SHP77 treated with DMSO at 0.1 percent for 48 hours (cell line): ENCODE data around the gene CENPP.
"Not testable (repeated sequence)": the region's sequence is repeated elsewhere in the genome, so short reads cannot be mapped to it uniquely, and the experiment has no call there.

ENCODE experiments used
- DNase-seq: peaks from one replicate; lab custom pipeline; 2025; lab: John Stamatoyannopoulos, UW

CENPP gene

DNA sequence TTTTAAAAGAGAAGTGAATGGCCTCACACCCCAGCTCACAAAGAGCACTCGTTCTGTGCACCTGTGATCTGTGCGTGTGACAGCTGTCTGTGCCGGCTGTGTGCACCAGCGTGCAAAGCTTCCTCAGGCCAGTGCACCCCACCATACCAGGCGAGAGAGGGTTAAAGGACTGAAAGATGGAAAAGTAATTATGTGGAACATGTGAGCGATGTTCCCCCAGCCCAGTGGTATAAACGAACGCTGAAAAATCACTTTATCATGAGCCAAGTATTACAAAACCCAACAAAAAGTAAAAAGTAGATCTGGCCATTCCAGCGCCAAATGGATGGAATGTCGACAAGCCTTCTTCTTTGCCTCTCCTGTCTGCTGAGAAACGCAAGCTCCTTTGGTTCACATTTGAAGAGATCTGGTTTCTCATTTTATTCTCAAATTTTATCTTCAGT lies 290.5 kb downstream of the CENPP start:
- no peak for DNase-seq

- no peak for DNase-seq
These were observed 290.9 kb downstream of the CENPP start for GRCh38 chr9:92616655-92617111.

DNA sequence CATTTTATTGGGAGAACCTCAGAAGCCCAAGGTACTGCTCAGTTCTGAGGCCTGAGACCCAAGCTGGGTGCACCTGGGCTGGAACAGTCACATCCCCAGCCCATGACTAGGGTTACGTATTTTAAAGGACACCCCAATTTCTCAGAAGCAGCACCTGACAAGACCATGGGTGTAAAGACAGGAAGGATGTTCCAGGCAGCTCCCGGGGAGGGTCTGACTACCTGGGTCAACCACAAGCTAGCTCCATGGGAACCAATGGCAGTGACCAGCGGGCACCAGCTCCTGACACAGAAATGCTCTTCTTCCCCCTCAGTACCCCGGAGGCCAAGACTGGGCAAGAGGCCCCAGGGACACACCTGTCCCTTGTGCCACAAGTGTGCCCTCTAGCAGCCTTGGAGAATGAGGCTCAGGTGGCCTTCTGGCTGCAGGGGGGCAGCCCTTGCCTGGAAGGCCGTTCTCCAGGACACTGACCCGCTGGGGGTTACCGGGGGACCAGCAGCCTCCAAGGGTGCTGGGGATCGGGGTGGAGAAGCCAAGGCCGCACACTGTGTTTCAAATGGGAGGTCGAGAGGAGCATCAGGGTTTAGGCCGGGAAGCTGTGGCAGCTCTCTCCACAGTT lies 291.6 kb downstream of the CENPP start:
- DNase-seq = no peak

GRCh38 chr9:92617951-92618510 lies 292.3 kb downstream of the CENPP start:
- no peak for DNase-seq

- no peak for DNase-seq
These were observed 293.0 kb downstream of the CENPP start for GRCh38 chr9:92618633-92619225.

DNA sequence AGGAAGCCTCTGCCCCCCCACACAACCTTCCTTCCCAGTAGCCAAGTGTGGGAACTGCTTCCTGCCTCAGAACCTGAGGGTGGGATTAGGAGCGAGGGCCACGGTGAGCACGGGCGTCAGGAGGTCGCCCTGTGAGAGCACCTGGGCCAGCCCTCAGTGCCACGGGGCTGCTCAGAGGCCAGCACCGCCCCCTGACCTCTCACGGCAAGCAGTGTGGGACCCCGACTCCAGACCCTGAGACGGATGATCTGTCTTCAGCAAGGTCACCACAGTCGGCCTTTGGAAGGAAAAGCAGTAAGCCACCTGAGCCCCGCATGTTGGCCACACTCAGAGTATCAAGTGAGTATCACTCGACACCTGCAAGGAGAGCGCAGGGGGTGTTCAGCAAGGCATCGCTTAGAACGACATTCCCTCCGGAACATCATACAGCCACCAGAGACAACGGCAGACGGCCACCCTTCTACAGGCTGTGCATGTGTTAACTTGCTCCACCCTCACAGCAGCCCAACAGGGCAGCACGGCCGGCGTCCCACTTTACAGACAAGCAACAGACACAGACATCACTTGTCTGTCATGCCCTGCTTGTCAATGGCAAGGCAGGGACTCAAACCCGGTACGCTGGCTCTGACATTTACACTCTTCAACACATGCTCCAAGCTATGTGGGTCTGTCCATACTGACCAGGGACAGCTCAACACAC lies 294.0 kb downstream of the CENPP start:
- DNase-seq = no peak

- no peak for DNase-seq
These were observed 295.1 kb downstream of the CENPP start for GRCh38 chr9:92620845-92621244.

DNA sequence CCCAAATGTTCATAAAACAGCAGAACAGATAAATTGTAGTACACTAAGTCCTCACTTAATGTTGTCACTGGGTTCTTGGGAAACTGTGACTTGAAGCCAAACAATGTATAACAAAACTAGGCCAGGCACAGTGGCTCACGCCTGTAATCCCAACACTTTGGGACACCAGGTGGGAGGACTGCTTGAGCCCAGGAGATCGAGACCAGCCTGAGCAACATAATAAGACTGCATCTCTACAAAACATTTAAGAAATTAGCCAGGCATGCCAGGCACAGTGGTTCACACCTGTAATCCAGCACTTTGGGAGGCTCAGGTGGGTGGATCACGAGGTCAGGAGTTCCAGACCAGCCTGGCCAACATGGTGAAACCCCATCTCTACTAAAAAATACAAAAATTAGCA lies 298.2 kb downstream of the CENPP start:
- DNase-seq = not testable (repeated sequence)

- no peak for DNase-seq
These were observed 300.7 kb downstream of the CENPP start for GRCh38 chr9:92626484-92626883.

GRCh38 chr9:92627651-92628050 lies 301.9 kb downstream of the CENPP start:
- DNase-seq = no peak

GRCh38 chr9:92631452-92632343 lies 305.9 kb downstream of the CENPP start:
- DNase-seq = no peak

DNA sequence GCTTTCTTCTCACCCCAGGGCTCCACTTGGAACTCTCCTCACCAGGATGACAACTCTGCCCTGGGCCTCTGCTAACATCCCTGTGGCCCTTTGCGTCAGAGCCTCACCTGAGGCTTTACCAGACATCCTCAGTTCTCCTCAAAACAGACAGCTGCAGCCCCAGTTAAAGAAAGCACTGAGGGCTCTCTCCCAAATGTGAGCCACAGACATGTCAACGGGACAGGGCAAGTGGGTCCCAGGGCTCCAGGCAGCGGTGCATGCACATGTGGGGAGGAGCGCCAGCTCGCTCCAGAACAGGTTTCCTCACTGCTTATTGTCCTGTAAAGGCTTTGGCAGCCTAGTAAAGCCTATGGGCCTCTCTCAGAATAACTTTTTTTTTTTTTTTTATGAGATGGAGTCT lies 306.9 kb downstream of the CENPP start:
- DNase-seq = no peak

DNA sequence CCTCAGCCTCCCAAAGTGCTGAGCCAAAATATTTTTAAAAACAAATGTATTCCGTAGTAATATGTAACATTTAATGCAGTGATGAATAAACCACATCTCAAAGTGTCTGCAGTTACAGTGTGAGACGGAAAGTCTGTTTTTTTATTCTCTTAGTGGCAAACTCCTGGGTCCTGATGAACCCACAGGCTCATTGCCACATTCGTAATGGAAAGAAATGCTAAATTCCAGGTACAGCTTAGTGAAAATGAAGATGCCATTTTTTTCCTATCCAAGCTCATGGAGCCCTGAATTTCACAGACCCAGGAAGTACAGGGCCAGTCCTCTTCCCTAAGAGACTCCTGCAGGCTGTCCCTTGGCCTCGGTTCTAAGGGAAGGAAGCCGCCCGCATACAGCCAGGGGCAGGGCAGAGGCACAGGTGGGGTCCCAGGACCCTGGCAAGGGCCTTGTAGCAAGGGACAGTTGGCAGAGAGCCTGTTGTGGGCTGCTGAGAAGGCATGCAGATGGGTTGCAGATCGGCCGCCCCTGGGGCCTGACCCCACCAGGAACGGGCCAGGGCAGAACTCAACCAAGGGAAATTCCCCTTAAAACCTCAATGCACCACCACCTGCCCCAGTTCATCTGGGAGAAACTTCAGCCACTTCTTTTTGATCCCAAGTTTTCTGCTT lies 308.0 kb downstream of the CENPP start:
- DNase-seq = no peak

DNA sequence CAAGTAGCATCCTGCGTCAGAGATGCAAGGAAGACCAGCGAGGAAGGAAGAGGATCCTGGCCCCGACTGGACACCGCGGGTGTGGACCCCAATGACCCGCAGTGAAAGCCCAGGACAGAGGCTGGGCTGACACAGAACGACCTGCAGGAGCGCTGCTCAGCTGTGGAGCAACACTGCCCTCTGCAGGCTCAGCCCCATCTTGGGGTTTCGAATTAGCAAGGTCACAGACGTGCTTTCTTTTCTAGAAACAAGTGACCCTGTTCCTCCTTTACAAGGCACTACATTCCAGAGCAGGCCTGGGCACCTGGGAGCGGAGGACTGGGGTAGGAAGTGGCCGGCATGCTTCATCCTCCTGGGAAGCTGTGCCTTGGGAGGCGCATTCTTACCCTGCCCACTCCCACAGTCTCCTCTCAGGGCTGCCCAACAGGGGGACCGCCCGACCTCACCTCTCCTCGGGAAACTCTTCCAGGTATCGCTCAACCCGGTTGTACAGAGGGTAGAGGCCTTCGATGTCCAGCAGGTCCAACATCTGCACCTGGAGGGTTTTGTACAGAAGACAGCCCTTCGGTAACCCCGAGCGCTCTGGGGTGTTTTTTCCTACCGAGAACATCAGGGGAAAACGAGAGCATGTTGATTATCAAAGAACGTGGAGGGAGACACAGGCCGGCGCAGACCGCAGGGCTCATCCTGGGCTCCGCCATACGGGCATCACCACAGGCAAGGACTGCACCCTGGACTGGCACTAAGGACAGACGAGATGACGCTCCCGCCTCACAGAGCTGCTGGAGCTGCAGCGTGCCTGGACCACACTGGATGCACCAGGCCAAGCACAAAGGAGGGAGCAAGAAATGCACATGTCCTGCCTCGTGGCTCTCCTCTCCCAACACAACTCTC lies 309.2 kb downstream of the CENPP start:
- DNase-seq = no peak

DNA sequence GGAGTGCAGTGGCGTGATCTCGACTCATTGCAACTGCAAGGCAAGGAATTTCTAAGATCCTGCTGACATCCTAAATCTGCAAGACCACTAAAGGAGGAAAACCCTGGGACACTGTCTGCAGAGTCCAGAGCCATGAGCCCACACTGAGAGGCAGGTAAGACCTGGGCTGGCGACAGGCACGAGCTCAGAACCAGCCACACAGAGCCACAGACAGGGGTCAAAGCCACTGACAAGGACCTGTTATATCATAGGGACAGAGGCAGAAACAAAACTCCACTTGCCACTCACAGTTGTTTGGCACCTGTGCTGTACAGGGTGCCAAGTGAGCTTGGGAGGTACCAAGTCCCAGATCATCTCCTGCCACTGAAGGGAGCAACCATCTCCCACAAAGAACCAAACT lies 310.0 kb downstream of the CENPP start:
- no peak for DNase-seq

DNA sequence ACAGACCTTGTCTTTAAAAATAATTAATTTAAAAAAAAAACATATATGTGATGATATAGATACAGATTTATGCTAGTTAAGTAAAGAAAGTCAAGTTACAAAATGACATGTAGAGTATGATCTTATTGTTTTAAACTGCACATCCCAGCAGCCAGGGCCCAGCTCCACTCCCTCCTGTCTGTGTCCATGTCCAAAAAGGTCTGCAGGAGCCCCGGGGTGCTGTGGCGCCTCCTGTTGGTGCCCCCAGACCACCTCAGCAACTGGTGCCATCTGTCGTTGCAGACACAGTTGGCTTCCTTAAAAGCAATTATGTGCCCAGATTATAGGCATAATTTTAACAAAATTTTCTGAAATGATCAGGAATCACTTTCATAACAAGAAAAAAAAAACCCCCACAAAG lies 310.9 kb downstream of the CENPP start:
- DNase-seq = no peak

DNA sequence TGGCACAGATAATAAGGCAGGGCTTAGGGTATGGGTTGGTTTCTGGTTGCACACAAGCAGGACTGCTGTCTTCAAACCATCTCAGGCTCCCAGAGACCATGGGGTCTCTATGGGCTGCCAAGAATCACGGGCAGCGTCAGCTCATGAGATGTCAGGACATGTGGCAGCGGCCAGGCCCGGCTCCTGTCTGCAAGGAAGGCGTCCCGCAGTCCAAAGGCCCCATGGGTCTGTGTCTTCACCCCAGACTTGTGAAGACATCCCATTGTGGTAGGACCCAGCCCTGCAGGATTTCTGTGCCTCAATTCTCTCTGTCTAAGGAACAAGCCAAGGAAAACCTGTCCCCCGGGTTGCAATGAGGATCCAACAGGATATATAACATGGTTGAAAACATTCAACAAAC lies 311.6 kb downstream of the CENPP start:
- DNase-seq = no peak

GRCh38 chr9:92637886-92638620 lies 312.3 kb downstream of the CENPP start:
- no peak for DNase-seq

GRCh38 chr9:92638621-92639101 lies 312.9 kb downstream of the CENPP start:
- no peak for DNase-seq

GRCh38 chr9:92639124-92639523 lies 313.4 kb downstream of the CENPP start:
- DNase-seq = no peak
